GM12878 (cell line): ENCODE measurements around the gene STX1A. TPM values are rescaled to one million over a fixed set of nuclear protein-coding genes. Genes with fewer than 3 reads are reported as not detected.

Source experiments
- ATAC-seq: fragments of 200-7000 bp; cut with Tn5 transposase; 3 replicates; pipeline ENCODE4 v1.9.1; 2020; ENCODE audit warnings: mild to moderate bottlenecking, moderate library complexity
- BruUV-seq: library from RNA; stranded (reverse); fragments of 400-500 nt; replicated peaks from 2 replicates; lab custom pipeline; 2021; lab: Mats Ljungman, UMichigan
- CTCF ChIA-PET: fragments of 300-600 bp; sonication (Branson Sonifier 250); formaldehyde crosslinking; extraction: SDS; loops from one replicate; lab custom pipeline; 2021; ENCODE audit warnings: inconsistent platforms; lab: Yijun Ruan, JAX
- POLR2A ChIA-PET: fragments of 350-600 bp; formaldehyde crosslinking; extraction: SDS; loops from one replicate; lab custom pipeline; 2021; ENCODE audit warnings: inconsistent platforms; lab: Charles Lee
- RAD21 ChIA-PET: fragments of 300-600 bp; sonication (Branson Sonifier 250); formaldehyde crosslinking; loops from one replicate; lab custom pipeline; 2023; ENCODE audit warnings: antibody characterized with exemption; ENCODE audit not compliant: unreplicated experiment; lab: Charles Lee
- SMC1A ChIA-PET: fragments of 300-600 bp; sonication (Branson Sonifier 250); formaldehyde crosslinking; loops from one replicate; lab custom pipeline; 2023; ENCODE audit not compliant: unreplicated experiment, uncharacterized antibody; lab: Charles Lee
- DNase-seq: peaks from one replicate; pipeline ENCODE4 v3.0.0-alpha.2; 2011; ENCODE audit warnings: low read depth, low spot score
- FAIRE-seq: peaks from 3 replicates; lab custom pipeline; 2011; peaks lifted over from hg19 to GRCh38; lab: Jason Lieb, UNC
- H2AFZ ChIP-seq: 2 replicates; pipeline ENCODE4 v1.6.0; 2011; ENCODE audit warnings: low read depth, low read length, control low read depth; ENCODE audit not compliant: control insufficient read depth
- H3K27ac ChIP-seq: 2 replicates; pipeline ENCODE4 v1.5.1; 2011; ENCODE audit warnings: control low read depth; ENCODE audit not compliant: control insufficient read depth, insufficient read depth
- H3K27me3 ChIP-seq, 2 experiments: replicated peaks in 1 of 2; 2 replicates each; pipeline versions ENCODE4 v1.6.0 to v1.6.1; 2011; ENCODE audit warnings: low read length in 1 of 2; ENCODE audit not compliant: control insufficient read depth in 2 of 2, insufficient read depth in 2 of 2
- H3K36me3 ChIP-seq, 2 experiments: 2 replicates each; pipeline ENCODE4 v1.5.1; 2011; ENCODE audit warnings: low read length in 1 of 2; ENCODE audit not compliant: control insufficient read depth in 2 of 2, insufficient read depth in 2 of 2
- H3K4me1 ChIP-seq: 2 replicates; pipeline ENCODE4 v1.6.1; 2011; ENCODE audit warnings: mild to moderate bottlenecking, low read length, moderate library complexity, mixed read lengths; ENCODE audit not compliant: control insufficient read depth, insufficient read depth
- H3K4me2 ChIP-seq: 2 replicates; pipeline ENCODE4 v1.6.0; 2011; ENCODE audit warnings: control low read depth; ENCODE audit not compliant: control insufficient read depth, insufficient read depth
- H3K4me3 ChIP-seq: fragments of 200-600 bp; sonication (generic); 2 replicates; pipeline ENCODE4 v1.5.1; 2016
- H3K79me2 ChIP-seq: 2 replicates; pipeline ENCODE4 v1.6.0; 2011; ENCODE audit warnings: low read length; ENCODE audit not compliant: control insufficient read depth, insufficient read depth
- H3K9ac ChIP-seq: 2 replicates; pipeline ENCODE4 v1.8.0; 2011; ENCODE audit warnings: low read length, control low read depth, mixed read lengths; ENCODE audit not compliant: control insufficient read depth, insufficient read depth
- H3K9me3 ChIP-seq: replicated peaks from 3 replicates; pipeline ENCODE4 v1.5.1; 2011; ENCODE audit warnings: mild to moderate bottlenecking, low read length; ENCODE audit not compliant: control insufficient read depth, insufficient read depth
- H4K20me1 ChIP-seq: 2 replicates; pipeline ENCODE4 v1.6.0; 2011; ENCODE audit not compliant: control insufficient read depth, insufficient read depth
- ASH2L ChIP-seq: fragments of 300-600, 200-600 bp; sonication (generic); IDR thresholded peaks from 2 replicates; pipeline ENCODE4 v1.6.1; 2017; ENCODE audit warnings: low read depth, mild to moderate bottlenecking, borderline replicate concordance
- CUX1 ChIP-seq: IDR thresholded peaks from 2 replicates; pipeline ENCODE4 v1.6.1; 2012; ENCODE audit warnings: improper control_type of control experiment, low read depth, low read length; ENCODE audit not compliant: insufficient replicate concordance
- SRF ChIP-seq, 2 experiments: IDR thresholded peaks; 2 replicates each; pipeline ENCODE4 v1.6.1; 2011; ENCODE audit warnings: low read depth in 2 of 2, low read length in 2 of 2, mild to moderate bottlenecking in 1 of 2, moderate library complexity in 1 of 2
- TCF12 ChIP-seq: IDR thresholded peaks from 2 replicates; pipeline ENCODE4 v1.6.1; 2011; ENCODE audit warnings: low read depth, mild to moderate bottlenecking, low read length
- TCF7 ChIP-seq: IDR thresholded peaks from 2 replicates; pipeline ENCODE4 v1.6.1; 2014; ENCODE audit warnings: antibody characterized with exemption, borderline replicate concordance
- ZSCAN29 ChIP-seq: fragments of 450-650 bp; IDR thresholded peaks from 2 replicates; pipeline ENCODE4 v1.6.1; 2017; ENCODE audit warnings: mild to moderate bottlenecking, moderate library complexity
- WGBS: methylation state at CpG from one replicate; pipeline ENCODE4 v1.1.6; 2016; ENCODE audit warnings: low lambda C conversion rate; ENCODE audit not compliant: insufficient replicate concordance, insufficient coverage; ENCODE audit errors: missing lambda C conversion rate; 5-methylcytosine and 5-hydroxymethylcytosine counted together
- in situ Hi-C: fragments of 300-500 bp; cut with MboI; formaldehyde crosslinking; loops from 9 replicates; pipeline ENCODE4 v1.14.3; 2018; ENCODE audit warnings: mixed read lengths
- intact Hi-C: fragments of 100-400 bp; cut with micrococcal nuclease; formaldehyde crosslinking; loops from one replicate; pipeline ENCODE4 v1.14.2; 2022; ENCODE audit not compliant: unreplicated experiment
- polyA plus RNA-seq, 11 experiments: library from polyadenylated mRNA; depleted of rRNA in 4 of 11; unstranded in 6 of 11; stranded (reverse) in 5 of 11; fragments of >200 nt; fragmentation: Nextera tagmentation in 4 of 11; fragmentation: Illumina TruSeq in 1 of 11; extraction: Ambion mirVana in 4 of 11; extraction: Trizol in 1 of 11; gene quantifications; 1 replicate in 1 of 11; 2 replicates in 10 of 11; pipeline versions ENCODE4 v1.2.1 to v1.2.3, GENCODE V29; 2011 to 2016; ENCODE audit warnings: inconsistent platforms in 2 of 11, missing spikeins in 2 of 11, low read depth in 1 of 11
- total RNA-seq, 4 experiments: library from RNA; depleted of rRNA in 3 of 4; stranded (reverse); fragments of >200 nt in 3 of 4; fragmentation: Illumina TruSeq in 1 of 4; extraction: Trizol in 1 of 4; gene quantifications; 2 replicates each; pipeline versions ENCODE4 v1.2.1 to v1.2.3, GENCODE V29; 2013 to 2021
- TF ChIP-seq, protein P1 (sequence below): fragments of 450-650 bp; IDR thresholded peaks from 2 replicates; pipeline ENCODE4 v1.6.1; 2018; ENCODE audit warnings: mild to moderate bottlenecking, low read depth, moderate library complexity; ENCODE audit not compliant: partially characterized antibody
- TF ChIP-seq, protein P2 (sequence below): IDR thresholded peaks from 2 replicates; pipeline ENCODE4 v1.6.1; 2012; ENCODE audit warnings: low read length, inconsistent platforms

STX1A gene
- total and polyA plus RNA-seq, 10 of the 15 experiments (the other 5 are each of a cell fraction or from before 2014, with no cell fraction given), result 0.15 to 5.3 (median 2.5) TPM

GRCh38 chr7:73741600-73741999, 22.1 kb upstream of the STX1A start (continued):
- no peak for TF ChIP-seq CUX1
- no peak for TF ChIP-seq SRF (IDR thresholded peaks at IDR 0.05; ENCODE audit: low read depth in 2 of 2, low read length in 2 of 2)

DNA sequence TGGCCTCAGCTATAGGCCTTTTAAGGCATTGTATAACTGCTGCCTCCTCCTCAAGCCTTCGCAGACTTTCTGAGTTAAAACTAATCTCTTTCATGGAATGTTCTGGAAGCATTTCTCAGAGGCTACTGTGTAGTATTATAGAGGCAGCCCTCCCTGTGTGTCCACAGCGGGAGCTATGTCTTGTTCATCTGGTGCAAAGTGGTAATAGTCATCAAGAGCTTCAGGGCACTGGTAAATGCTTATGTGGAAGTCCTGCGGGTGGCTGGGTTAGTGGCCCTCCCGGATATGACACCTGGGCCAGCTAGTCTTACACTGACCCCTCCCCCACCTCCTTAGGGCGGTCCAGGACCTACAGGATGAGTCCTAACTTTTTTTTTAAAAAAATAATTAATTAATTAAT, 21.3 kb upstream of the STX1A start:
- H3K9me3 ChIP-seq, result no peaks in the 10 kb centered on the region
- no peak overlapping the region for H2AFZ ChIP-seq
- H4K20me1 ChIP-seq, result no peaks in the 10 kb centered on the region
- FAIRE-seq (no peak), DNase-seq (no peak), ATAC-seq (no peak)
- H3K4me3 ChIP-seq, result no peak overlapping the region
- in situ Hi-C loops, result no loop called here
- no peak overlapping the region for H3K27ac ChIP-seq
- H3K9ac ChIP-seq, result no peak overlapping the region
- WGBS, result 85% methylated on average over 5 of the region's 5 CpGs
- ChIA-PET CTCF (interaction anchor here (0.8 kb wide), 1 partner anchor 114 kb away, joined by 4 read pairs; no protein-coding TSS in a partner anchor), POLR2A (interaction anchor here (0.6 kb wide), 1 partner anchor 156 kb away, joined by 5 read pairs; no protein-coding TSS in a partner anchor), SMC1A (no interaction called here), RAD21 (no interaction called here)
- no TSS peak for BruUV-seq
- H3K4me2 ChIP-seq, result no peak overlapping the region
- H3K27me3 ChIP-seq, result no peaks in the 10 kb centered on the region
- no peaks in the 10 kb centered on the region; the same call in 1 of the 2 replicates for H3K4me1 ChIP-seq
- H3K79me2 ChIP-seq, result no peaks in the 10 kb centered on the region; the same call in 1 of the 2 replicates
- peaks cover 0 to 8% of the 10 kb centered on the region in 2 experiments; a peak in 3 of 4 replicates for H3K36me3 ChIP-seq
- intact Hi-C loops, result no loop called here
- TF ChIP-seq, protein P1, sequence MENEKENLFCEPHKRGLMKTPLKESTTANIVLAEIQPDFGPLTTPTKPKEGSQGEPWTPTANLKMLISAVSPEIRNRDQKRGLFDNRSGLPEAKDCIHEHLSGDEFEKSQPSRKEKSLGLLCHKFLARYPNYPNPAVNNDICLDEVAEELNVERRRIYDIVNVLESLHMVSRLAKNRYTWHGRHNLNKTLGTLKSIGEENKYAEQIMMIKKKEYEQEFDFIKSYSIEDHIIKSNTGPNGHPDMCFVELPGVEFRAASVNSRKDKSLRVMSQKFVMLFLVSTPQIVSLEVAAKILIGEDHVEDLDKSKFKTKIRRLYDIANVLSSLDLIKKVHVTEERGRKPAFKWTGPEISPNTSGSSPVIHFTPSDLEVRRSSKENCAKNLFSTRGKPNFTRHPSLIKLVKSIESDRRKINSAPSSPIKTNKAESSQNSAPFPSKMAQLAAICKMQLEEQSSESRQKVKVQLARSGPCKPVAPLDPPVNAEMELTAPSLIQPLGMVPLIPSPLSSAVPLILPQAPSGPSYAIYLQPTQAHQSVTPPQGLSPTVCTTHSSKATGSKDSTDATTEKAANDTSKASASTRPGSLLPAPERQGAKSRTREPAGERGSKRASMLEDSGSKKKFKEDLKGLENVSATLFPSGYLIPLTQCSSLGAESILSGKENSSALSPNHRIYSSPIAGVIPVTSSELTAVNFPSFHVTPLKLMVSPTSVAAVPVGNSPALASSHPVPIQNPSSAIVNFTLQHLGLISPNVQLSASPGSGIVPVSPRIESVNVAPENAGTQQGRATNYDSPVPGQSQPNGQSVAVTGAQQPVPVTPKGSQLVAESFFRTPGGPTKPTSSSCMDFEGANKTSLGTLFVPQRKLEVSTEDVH, result no peak
- TF ChIP-seq, protein P2, sequence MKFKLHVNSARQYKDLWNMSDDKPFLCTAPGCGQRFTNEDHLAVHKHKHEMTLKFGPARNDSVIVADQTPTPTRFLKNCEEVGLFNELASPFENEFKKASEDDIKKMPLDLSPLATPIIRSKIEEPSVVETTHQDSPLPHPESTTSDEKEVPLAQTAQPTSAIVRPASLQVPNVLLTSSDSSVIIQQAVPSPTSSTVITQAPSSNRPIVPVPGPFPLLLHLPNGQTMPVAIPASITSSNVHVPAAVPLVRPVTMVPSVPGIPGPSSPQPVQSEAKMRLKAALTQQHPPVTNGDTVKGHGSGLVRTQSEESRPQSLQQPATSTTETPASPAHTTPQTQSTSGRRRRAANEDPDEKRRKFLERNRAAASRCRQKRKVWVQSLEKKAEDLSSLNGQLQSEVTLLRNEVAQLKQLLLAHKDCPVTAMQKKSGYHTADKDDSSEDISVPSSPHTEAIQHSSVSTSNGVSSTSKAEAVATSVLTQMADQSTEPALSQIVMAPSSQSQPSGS, result no peak
- no peak for TF ChIP-seq TCF12
- no peak for TF ChIP-seq ZSCAN29
- TF ChIP-seq TCF7, result no peak
- TF ChIP-seq ASH2L, result no peak
